HepG2 (cell line): ENCODE results near the gene PELI3. TPM values are rescaled to one million over a fixed set of nuclear protein-coding genes. Genes with fewer than 3 reads are reported as not detected.

Experiments used
- ARID4A ChIP-seq: sonication (generic); formaldehyde crosslinking; IDR thresholded peaks from 2 replicates; pipeline ENCODE4 v1.5.0; 2020; ENCODE audit warnings: mild to moderate bottlenecking, missing genetic modification reagents, borderline replicate concordance
- IRF1 ChIP-seq: sonication (generic); formaldehyde crosslinking; IDR thresholded peaks from 2 replicates; pipeline ENCODE4 v1.4.0; 2020; ENCODE audit warnings: low read depth, mild to moderate bottlenecking, missing genetic modification reagents
- IRX3 ChIP-seq: sonication (generic); formaldehyde crosslinking; IDR thresholded peaks from 2 replicates; pipeline ENCODE4 v1.8.1; 2023; ENCODE audit warnings: mild to moderate bottlenecking, low read depth, missing genetic modification reagents, borderline replicate concordance
- MIER2 ChIP-seq: IDR thresholded peaks from 2 replicates; pipeline ENCODE4 v1.6.1; 2016; ENCODE audit warnings: missing biosample characterization, missing genetic modification reagents
- PHF8 ChIP-seq: sonication (generic); formaldehyde crosslinking; IDR thresholded peaks from 2 replicates; pipeline ENCODE4 v1.5.0; 2020; ENCODE audit warnings: missing genetic modification reagents
- PITX1 ChIP-seq: sonication (generic); formaldehyde crosslinking; IDR thresholded peaks from 2 replicates; pipeline ENCODE4 v1.5.1; 2020; ENCODE audit warnings: mild to moderate bottlenecking, missing genetic modification reagents
- PRPF4 ChIP-seq: fragments of 200-400 bp; formaldehyde crosslinking; IDR thresholded peaks from 2 replicates; pipeline ENCODE4 v1.6.1; 2016; ENCODE audit warnings: low read length, low read depth; ENCODE audit not compliant: poor library complexity, severe bottlenecking
- SIN3A ChIP-seq: IDR thresholded peaks from 2 replicates; pipeline ENCODE4 v1.6.1; 2011; ENCODE audit warnings: low read depth, mild to moderate bottlenecking, control low read depth, low read length, borderline replicate concordance
- SMAD1 ChIP-seq: sonication (generic); formaldehyde crosslinking; IDR thresholded peaks from 2 replicates; pipeline ENCODE4 v1.4.0; 2020; ENCODE audit warnings: missing genetic modification reagents, low read depth, mild to moderate bottlenecking, borderline replicate concordance
- TOPORS ChIP-seq: sonication (generic); formaldehyde crosslinking; IDR thresholded peaks from 2 replicates; pipeline ENCODE4 v1.8.0; 2023; ENCODE audit warnings: mild to moderate bottlenecking, missing genetic modification reagents
- ZBTB14 ChIP-seq: sonication (generic); formaldehyde crosslinking; IDR thresholded peaks from 2 replicates; pipeline ENCODE4 v1.4.0; 2020; ENCODE audit warnings: missing genetic modification reagents
- ZBTB33 ChIP-seq: sonication (generic); formaldehyde crosslinking; IDR thresholded peaks from 2 replicates; pipeline ENCODE4 v1.4.0; 2020; ENCODE audit warnings: missing genetic modification reagents
- ZFY ChIP-seq: sonication (generic); formaldehyde crosslinking; IDR thresholded peaks from 2 replicates; pipeline ENCODE4 v1.4.0; 2020; ENCODE audit warnings: missing genetic modification reagents
- ZNF326 ChIP-seq: sonication (generic); formaldehyde crosslinking; IDR thresholded peaks from 2 replicates; pipeline ENCODE4 v1.4.0; 2020; ENCODE audit warnings: missing genetic modification reagents, borderline replicate concordance
- ZNF687 ChIP-seq: sonication (generic); formaldehyde crosslinking; IDR thresholded peaks from 2 replicates; pipeline ENCODE4 v1.5.1; 2020; ENCODE audit warnings: mild to moderate bottlenecking, missing genetic modification reagents, moderate library complexity
- ZNF768 ChIP-seq: sonication (generic); formaldehyde crosslinking; IDR thresholded peaks from 2 replicates; pipeline ENCODE4 v1.4.0; 2020; ENCODE audit warnings: missing genetic modification reagents
- polyA plus RNA-seq, 8 experiments: library from polyadenylated mRNA; depleted of rRNA in 3 of 8; stranded (reverse) in 7 of 8; unstranded in 1 of 8; fragments of >200 nt; fragmentation: Illumina TruSeq in 4 of 8; extraction: Trizol in 4 of 8; gene quantifications; 2 replicates each; pipeline versions ENCODE4 v1.2.1 to v1.2.3, GENCODE V29; 2011 to 2016; ENCODE audit warnings: low read depth in 4 of 8, missing spikeins in 1 of 8, mixed read lengths in 1 of 8; ENCODE audit not compliant: insufficient read depth in 1 of 8
- total RNA-seq, 5 experiments: library from RNA; depleted of rRNA; stranded (reverse); fragments of >200 nt; fragmentation: Illumina TruSeq; extraction: Trizol; gene quantifications; 2 replicates each; pipeline ENCODE4 v1.2.3, GENCODE V29; 2016; ENCODE audit warnings: low read depth in 1 of 5

PELI3 gene
- total and polyA plus RNA-seq, 2 of the 13 experiments (the other 11 are each of a cell fraction or from before 2014, with no cell fraction given), result 2.0 to 4.0 TPM

- TF ChIP-seq ZNF326, result no peak
- TF ChIP-seq ARID4A (CRISPR knock-in tag), result 0 out of 2 replicates have a peak, but pooled peaks have one; percentile 18
- peak; percentile 26; the same call in 1 of the 2 replicates for TF ChIP-seq SIN3A
- TF ChIP-seq MIER2 (CRISPR knock-in tag), result no peak
- TF ChIP-seq SMAD1 (CRISPR knock-in tag), result 0 out of 2 replicates have a peak, but pooled peaks have one; percentile 28
- no peak; the same call in none of the 2 replicates for TF ChIP-seq PHF8 (CRISPR knock-in tag)
- no peak for TF ChIP-seq PRPF4
- TF ChIP-seq ZFY (CRISPR knock-in tag), result peak; percentile 58
- no peak for TF ChIP-seq TOPORS (CRISPR knock-in tag)
- TF ChIP-seq ZBTB14 (CRISPR knock-in tag), result peak; percentile 61
- TF ChIP-seq ZNF768 (CRISPR knock-in tag), result peak; percentile 47; the same call in 1 of the 2 replicates
- TF ChIP-seq IRF1 (CRISPR knock-in tag), result no peak
- no peak for TF ChIP-seq ZBTB33
- no peak; the same call in 1 of the 2 replicates for TF ChIP-seq ZNF687
- 0 out of 2 replicates have a peak, but pooled peaks have one; percentile 35 for TF ChIP-seq PITX1 (CRISPR knock-in tag)
- TF ChIP-seq IRX3 (CRISPR knock-in tag), result no peak
These were observed 442 bp downstream of the PELI3 start (continued) for GRCh38 chr11:66467034-66467659.
